ENCODE results near the gene NEUROD4. TPM values are rescaled to one million over a fixed set of nuclear protein-coding genes. Genes with fewer than 3 reads are reported as not detected.

NEUROD4 gene
- total RNA-seq, 1 donor from 2014 or later: 206 TPM

- H3K4me1 Mint-ChIP-seq (ENCODE audit: low read depth, unreplicated experiment): peaks cover 53% of the 10 kb centered on the region
- no peak for DNase-seq
- peaks cover 16% of the 10 kb centered on the region for H3K27me3 Mint-ChIP-seq (ENCODE audit: unreplicated experiment)
- H3K27ac Mint-ChIP-seq (ENCODE audit: unreplicated experiment): peak overlapping the region; percentile 89
- H3K36me3 Mint-ChIP-seq (ENCODE audit: unreplicated experiment): no peaks in the 10 kb centered on the region
- no peak overlapping the region for H3K4me3 Mint-ChIP-seq (ENCODE audit: unreplicated experiment)
- H3K9me3 Mint-ChIP-seq (ENCODE audit: unreplicated experiment): peaks cover 20% of the 10 kb centered on the region
- TF ChIP-seq CTCF (IDR thresholded peaks at IDR 0.05; ENCODE audit: partially characterized antibody, unreplicated experiment): no peak
Observed at GRCh38 chr12:55036326-55037115, 16.7 kb downstream of the NEUROD4 start.

GRCh38 chr12:55037351-55037987 is 17.7 kb downstream of the NEUROD4 start:
- H3K27me3 Mint-ChIP-seq (ENCODE audit: unreplicated experiment): peaks cover 16% of the 10 kb centered on the region
- H3K27ac Mint-ChIP-seq (ENCODE audit: unreplicated experiment): peak overlapping the region; percentile 89
- H3K36me3 Mint-ChIP-seq (ENCODE audit: unreplicated experiment): no peaks in the 10 kb centered on the region
- no peak for DNase-seq
- TF ChIP-seq CTCF (IDR thresholded peaks at IDR 0.05; ENCODE audit: partially characterized antibody, unreplicated experiment): no peak
- H3K9me3 Mint-ChIP-seq (ENCODE audit: unreplicated experiment): peaks cover 20% of the 10 kb centered on the region
- peak overlapping the region; percentile 75 for H3K4me3 Mint-ChIP-seq (ENCODE audit: unreplicated experiment)
- H3K4me1 Mint-ChIP-seq (ENCODE audit: low read depth, unreplicated experiment): peaks cover 56% of the 10 kb centered on the region

GRCh38 chr12:55039395-55040354 is 19.9 kb downstream of the NEUROD4 start:
- Mint-ChIP-seq H3K9me3 (ENCODE audit: unreplicated experiment) (peaks cover 15% of the 10 kb centered on the region), H3K36me3 (ENCODE audit: unreplicated experiment) (no peaks in the 10 kb centered on the region), H3K27me3 (ENCODE audit: unreplicated experiment) (peaks cover 16% of the 10 kb centered on the region), H3K4me1 (ENCODE audit: low read depth, unreplicated experiment) (peaks cover 49% of the 10 kb centered on the region), H3K27ac (ENCODE audit: unreplicated experiment) (peak overlapping the region; percentile 29), H3K4me3 (ENCODE audit: unreplicated experiment) (peak overlapping the region; percentile 44)
- DNase-seq: peak; percentile 53
- no peak for TF ChIP-seq CTCF (IDR thresholded peaks at IDR 0.05; ENCODE audit: partially characterized antibody, unreplicated experiment)

GRCh38 chr12:55041345-55042055 is 21.7 kb downstream of the NEUROD4 start:
- Mint-ChIP-seq H3K9me3 (ENCODE audit: unreplicated experiment) (peaks cover 12% of the 10 kb centered on the region), H3K36me3 (ENCODE audit: unreplicated experiment) (no peaks in the 10 kb centered on the region), H3K27ac (ENCODE audit: unreplicated experiment) (no peak overlapping the region), H3K27me3 (ENCODE audit: unreplicated experiment) (peaks cover 13% of the 10 kb centered on the region), H3K4me1 (ENCODE audit: low read depth, unreplicated experiment) (peaks cover 49% of the 10 kb centered on the region), H3K4me3 (ENCODE audit: unreplicated experiment) (no peak overlapping the region)
- no peak for TF ChIP-seq CTCF (IDR thresholded peaks at IDR 0.05; ENCODE audit: partially characterized antibody, unreplicated experiment)
- DNase-seq: no peak

All from glutamatergic neuron (in vitro differentiated cells).